ENCODE data around the gene KCNJ5.

Gene KCNJ5

DNA sequence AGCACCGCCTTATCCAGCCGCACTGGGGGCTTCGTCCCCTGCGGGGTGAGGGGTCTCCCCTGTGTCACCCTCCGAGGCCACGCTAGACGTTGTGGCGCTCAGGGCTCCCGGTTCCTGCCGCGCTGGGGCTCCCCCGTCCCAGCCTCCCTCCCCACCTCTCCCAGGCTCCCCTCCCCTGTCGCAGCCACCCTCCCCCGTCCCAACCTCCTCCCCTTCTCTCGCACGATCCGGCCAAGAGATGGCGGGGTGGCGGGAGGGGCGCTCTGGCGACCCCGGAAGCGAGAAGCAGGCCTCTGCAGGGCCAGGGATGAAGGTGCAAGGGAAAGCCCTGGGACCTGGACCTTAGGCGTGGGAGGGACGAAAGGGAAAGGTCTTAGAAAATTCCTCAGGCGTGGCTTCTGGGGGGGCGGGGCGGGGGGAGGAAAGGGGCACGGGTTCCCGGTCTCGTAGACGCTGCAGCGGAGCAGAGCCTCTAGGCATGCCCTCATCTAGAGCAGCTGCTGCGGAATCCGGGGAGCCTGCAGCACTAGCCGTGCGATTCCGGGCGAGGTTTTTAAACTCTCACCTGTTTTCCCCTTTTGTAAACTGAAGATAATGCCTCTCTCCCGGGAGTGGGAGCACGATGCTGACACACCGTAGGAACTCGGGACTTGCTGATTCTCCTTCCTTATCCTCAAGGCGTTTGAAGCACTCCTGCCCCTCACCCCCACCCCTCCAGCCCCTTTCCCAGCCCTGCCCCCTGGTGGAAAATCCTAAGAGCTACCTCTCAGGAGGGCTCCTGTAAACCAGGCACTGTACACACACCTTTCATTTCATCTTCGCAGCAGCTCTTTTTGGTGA is 14.4 kb downstream of the KCNJ5 start:
- TF ChIP-seq YY1 (IDR thresholded peaks at IDR 0.05; ENCODE audit: low read depth), result peak; percentile 44; the same call in 1 of the 2 replicates
- peak; percentile 21; the same call in 1 of the 2 replicates for TF ChIP-seq NFIC (IDR thresholded peaks at IDR 0.05)
- peak; percentile 33; the same call in 1 of the 2 replicates for TF ChIP-seq RAD21 (IDR thresholded peaks at IDR 0.05; ENCODE audit: low read depth)
- TF ChIP-seq ZBTB7A (IDR thresholded peaks at IDR 0.05; ENCODE audit: low read depth), result peak; percentile 91
- TF ChIP-seq USF1 (IDR thresholded peaks at IDR 0.05), result no peak
- TF ChIP-seq EGR1 (IDR thresholded peaks at IDR 0.05), result peak; percentile 54; the same call in 1 of the 2 replicates
- TF ChIP-seq FOXM1 (IDR thresholded peaks at IDR 0.05; ENCODE audit: borderline replicate concordance, low read depth), result no peak
- no peak for TF ChIP-seq MAX (IDR thresholded peaks at IDR 0.05)
- TF ChIP-seq EP300 (IDR thresholded peaks at IDR 0.05; ENCODE audit: borderline replicate concordance), result peak; percentile 10; the same call in 1 of the 2 replicates
- TF ChIP-seq TCF12 (IDR thresholded peaks at IDR 0.05; ENCODE audit: low read depth), result no peak
- TF ChIP-seq REST (IDR thresholded peaks at IDR 0.05; ENCODE audit: low read depth), result no peak
- TF ChIP-seq CREB1 (IDR thresholded peaks at IDR 0.05; ENCODE audit: low read depth), result no peak
- no peak for TF ChIP-seq TAF1 (IDR thresholded peaks at IDR 0.05; ENCODE audit: low read depth)
- no peak for TF ChIP-seq CEBPB (IDR thresholded peaks at IDR 0.05)
- no peak; the same call in 1 of the 2 replicates for TF ChIP-seq TEAD4 (IDR thresholded peaks at IDR 0.05)

GRCh38 chr11:128906185-128907050 is 15.3 kb downstream of the KCNJ5 start:
- TF ChIP-seq CREB1 (IDR thresholded peaks at IDR 0.05; ENCODE audit: low read depth) (no peak), FOXM1 (IDR thresholded peaks at IDR 0.05; ENCODE audit: borderline replicate concordance, low read depth) (no peak), MAX (IDR thresholded peaks at IDR 0.05) (no peak), TAF1 (IDR thresholded peaks at IDR 0.05; ENCODE audit: low read depth) (no peak), USF1 (IDR thresholded peaks at IDR 0.05) (no peak), TCF12 (IDR thresholded peaks at IDR 0.05; ENCODE audit: low read depth) (no peak), EGR1 (IDR thresholded peaks at IDR 0.05) (no peak), YY1 (IDR thresholded peaks at IDR 0.05; ENCODE audit: low read depth) (no peak), CEBPB (IDR thresholded peaks at IDR 0.05) (no peak), REST (IDR thresholded peaks at IDR 0.05; ENCODE audit: low read depth) (no peak)

- TF ChIP-seq ZBTB7A (IDR thresholded peaks at IDR 0.05; ENCODE audit: low read depth), result no peak
- no peak for TF ChIP-seq EGR1 (IDR thresholded peaks at IDR 0.05)
- TF ChIP-seq FOXM1 (IDR thresholded peaks at IDR 0.05; ENCODE audit: borderline replicate concordance, low read depth), result no peak
- TF ChIP-seq TCF12 (IDR thresholded peaks at IDR 0.05; ENCODE audit: low read depth), result no peak
- no peak for TF ChIP-seq NFIC (IDR thresholded peaks at IDR 0.05)
- TF ChIP-seq TEAD4 (IDR thresholded peaks at IDR 0.05), result no peak
- TF ChIP-seq RAD21 (IDR thresholded peaks at IDR 0.05; ENCODE audit: low read depth), result no peak
- no peak for TF ChIP-seq CREB1 (IDR thresholded peaks at IDR 0.05; ENCODE audit: low read depth)
- TF ChIP-seq CEBPB (IDR thresholded peaks at IDR 0.05), result no peak
- TF ChIP-seq REST (IDR thresholded peaks at IDR 0.05; ENCODE audit: low read depth), result no peak
- TF ChIP-seq MAX (IDR thresholded peaks at IDR 0.05), result no peak
- TF ChIP-seq EP300 (IDR thresholded peaks at IDR 0.05; ENCODE audit: borderline replicate concordance), result no peak
- no peak for TF ChIP-seq TAF1 (IDR thresholded peaks at IDR 0.05; ENCODE audit: low read depth)
- TF ChIP-seq USF1 (IDR thresholded peaks at IDR 0.05), result no peak
- TF ChIP-seq YY1 (IDR thresholded peaks at IDR 0.05; ENCODE audit: low read depth), result no peak
Measured at GRCh38 chr11:128907585-128907984, 16.4 kb downstream of the KCNJ5 start.
